Measurements from ENCODE around the gene LRRC40.

The LRRC40 gene

GRCh38 chr1:70115315-70115714, 90.1 kb downstream of the LRRC40 start:
- DNase-seq (ENCODE audit: low spot score): no peak

DNA sequence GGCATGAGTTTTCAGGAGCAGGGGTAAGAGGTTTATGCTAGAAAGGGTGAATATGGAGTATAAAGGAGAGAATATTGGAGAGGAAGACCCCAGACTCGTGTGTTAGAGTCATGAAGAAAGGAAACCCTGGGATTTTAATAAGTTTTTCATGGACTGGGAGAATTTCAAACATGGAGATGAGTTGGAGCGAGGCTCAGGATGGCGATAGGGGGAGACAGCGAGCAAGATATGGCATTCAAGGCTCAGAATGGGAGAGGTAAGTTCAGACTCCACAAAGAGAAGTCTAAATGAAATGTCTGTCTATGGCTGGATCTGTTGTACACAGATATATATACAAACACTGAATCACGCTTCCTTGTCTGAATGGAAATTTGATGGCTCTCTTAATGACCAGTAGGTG, 92.5 kb downstream of the LRRC40 start:
- DNase-seq (ENCODE audit: low spot score): no peak

- DNase-seq (ENCODE audit: low spot score): no peak
Measured at GRCh38 chr1:70109241-70109640, 96.1 kb downstream of the LRRC40 start.

DNA sequence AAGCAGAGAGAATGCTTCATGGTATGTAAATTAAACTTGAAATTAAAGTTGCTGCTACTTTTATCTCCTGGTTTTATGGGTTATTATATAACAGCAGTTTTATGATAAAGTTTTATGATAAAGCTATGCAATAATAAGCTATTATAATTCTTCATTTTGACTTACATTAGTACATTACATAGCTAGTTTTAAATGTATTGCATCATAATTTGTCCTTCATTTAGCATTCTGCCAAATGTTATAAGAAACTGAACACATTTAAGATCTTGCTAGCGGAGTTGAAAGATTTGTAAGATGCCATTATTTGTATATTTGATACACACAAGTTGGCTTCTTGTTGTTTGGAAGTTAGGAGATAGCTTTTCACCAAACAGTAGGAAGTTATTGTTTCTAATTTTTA, 101.6 kb downstream of the LRRC40 start:
- DNase-seq (ENCODE audit: low spot score): no peak

GRCh38 chr1:70101774-70102173, 103.6 kb downstream of the LRRC40 start:
- no peak for DNase-seq (ENCODE audit: low spot score)

GRCh38 chr1:70101231-70101630, 104.1 kb downstream of the LRRC40 start:
- DNase-seq (ENCODE audit: low spot score): no peak

Data from globus pallidus (tissue), 1 donor.